ENCODE results near the gene VPS13A.

The VPS13A gene

DNA sequence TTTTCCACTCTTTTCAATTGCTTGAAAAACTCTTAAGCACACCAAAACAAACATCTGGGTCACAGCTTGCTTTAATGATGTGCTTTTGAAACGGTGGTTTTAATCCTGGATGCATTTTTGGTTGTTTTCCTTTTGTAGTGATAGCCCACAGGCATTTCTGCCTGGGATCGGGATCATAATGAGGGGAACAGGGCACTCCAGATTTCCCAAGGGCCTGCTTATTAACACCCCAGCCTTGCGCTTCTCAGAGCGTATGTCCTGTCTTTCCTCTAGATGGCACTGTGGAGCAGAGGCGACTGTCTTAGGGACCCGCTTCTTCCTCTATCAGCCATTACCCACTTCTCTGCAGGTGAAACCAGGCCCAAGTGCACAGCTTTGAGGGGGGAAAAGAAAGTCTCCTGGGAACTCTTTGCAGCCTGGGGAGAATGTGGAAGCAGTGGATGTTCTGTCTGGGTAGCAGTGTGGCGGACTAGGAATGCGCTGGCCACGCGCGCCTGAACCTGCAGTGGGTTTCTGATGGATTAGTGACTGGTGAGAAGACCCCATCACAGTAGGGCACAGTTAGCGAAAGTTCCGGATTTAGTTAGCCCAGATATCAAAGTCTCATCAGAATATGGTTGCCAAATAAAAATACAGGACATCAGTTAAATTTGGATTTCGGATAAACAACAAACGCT, 280.7 kb downstream of the VPS13A start:
- peak in 1 of 2 donors; percentile 35 for DNase-seq (ENCODE audit: low read depth in 2 of 2)

DNA sequence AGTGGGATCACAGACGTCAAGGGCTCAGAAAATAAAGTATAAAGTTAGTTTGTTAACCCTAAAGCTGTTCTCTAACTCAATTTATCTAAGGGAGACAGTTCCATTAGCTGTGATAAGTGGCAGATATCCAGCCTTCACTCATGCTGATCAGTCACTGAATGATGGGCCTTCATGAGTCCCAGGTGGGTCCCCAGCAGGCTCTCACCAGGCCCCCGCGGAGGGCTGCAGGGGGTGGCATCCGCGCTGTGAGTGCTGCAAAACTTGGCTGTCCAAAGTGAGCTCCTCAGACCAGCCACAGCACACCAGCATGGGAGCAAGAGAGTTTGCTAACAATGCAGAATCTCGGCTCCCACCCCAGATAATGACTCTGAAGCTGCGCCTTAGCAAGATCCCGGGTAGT, 283.6 kb downstream of the VPS13A start:
- DNase-seq (ENCODE audit: low read depth in 2 of 2), result no peak

DNA sequence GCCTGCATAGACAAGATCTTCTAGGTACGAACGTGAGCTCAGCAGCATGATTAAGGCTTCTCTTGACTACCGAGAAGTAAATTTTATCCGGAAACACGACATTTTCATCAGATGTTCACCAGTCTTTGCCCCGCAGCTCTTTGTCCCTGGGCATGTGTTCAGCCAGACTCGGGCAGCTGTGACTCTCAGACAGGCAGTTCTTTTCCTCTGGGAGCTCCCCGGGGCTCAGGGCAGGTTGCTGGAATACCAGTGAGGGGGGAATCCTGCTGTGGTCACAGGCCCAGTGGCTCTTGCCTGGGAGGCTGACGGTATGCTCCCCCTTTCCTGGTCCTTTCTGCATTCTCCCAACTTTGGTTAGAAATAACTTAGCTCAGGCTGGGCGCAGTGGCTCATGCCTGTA, 284.7 kb downstream of the VPS13A start:
- DNase-seq (ENCODE audit: low read depth in 2 of 2), result no peak

DNA sequence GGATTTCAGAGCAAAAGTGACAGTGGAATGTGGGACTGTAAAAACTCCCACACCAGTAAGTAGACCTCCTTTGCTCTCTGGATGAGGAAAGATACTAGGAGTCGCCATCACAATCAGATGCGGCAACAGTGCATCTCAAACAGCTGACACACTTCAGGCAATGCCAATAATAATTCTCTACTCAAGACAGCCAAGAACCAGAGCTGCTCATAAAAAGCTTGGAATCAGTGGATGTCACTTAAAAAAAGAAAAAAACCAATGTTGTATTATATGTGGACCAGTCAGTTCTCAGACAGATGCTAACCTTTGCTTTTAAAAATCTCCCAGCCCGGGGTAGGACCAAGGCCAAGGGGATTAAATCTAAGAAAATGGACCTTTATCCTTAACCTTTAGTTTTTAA, 285.8 kb downstream of the VPS13A start:
- DNase-seq (ENCODE audit: low read depth in 2 of 2), result no peak

DNA sequence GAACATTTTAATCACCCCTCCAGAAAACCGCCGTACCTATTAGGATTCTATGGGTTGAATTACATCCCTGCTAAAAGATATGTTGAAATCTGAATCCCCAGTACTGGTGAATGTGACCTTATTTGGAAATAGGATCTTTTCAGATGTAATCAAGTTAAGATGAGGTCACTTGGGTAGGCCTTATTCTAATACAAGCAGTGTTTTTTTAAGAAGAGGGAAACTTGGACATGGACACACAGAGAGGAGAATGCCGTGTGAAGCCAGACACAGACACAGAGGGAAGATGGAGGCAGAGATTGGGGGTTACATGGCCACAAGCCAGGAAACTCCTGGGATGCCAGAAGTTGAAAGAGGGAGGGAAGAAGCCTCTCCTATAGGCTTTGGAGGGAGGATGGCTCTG, 287.3 kb downstream of the VPS13A start:
- no peak for DNase-seq (ENCODE audit: low read depth in 2 of 2)

DNA sequence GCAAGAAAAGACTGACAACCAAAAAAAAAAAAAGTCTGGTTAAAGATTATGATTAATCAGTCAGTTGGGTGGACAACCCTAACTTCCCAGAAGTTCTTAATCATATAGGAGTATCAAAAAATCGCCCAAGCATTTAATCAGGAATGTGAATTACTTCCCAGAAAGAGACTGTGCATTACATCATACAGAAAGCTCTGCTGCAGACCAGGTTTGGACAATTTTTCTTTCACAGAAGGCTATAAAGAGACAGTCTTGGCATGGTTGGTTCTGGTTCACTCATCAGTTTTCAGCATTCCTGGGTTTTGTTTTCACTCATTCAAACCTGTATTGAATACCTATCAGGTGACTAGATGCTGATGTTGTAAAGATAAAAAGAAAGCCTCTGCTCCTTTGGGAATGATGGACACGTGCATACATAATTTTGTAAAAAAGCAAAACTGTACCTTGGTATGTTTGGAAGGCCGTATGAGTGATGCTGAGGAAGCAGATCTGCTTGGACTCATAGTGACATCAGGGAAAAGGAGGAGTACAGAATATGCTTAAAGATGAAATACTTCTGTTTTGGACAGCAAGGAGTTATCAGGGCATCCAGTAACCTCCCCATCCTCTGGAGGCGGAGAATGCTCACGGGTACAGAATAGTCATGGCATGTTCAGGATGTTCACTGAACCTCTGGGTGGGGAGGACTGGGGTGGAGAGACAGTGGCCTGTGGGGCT, 292.3 kb downstream of the VPS13A start:
- DNase-seq (ENCODE audit: low read depth in 2 of 2), result no peak

Data from stimulated activated CD8-positive, alpha-beta memory T cell treated with anti-CD3 and anti-CD28 coated beads, Interleukin-2, amount 100 ng/mL, for 1 hour (primary cell).